WTC11 (cell line): ENCODE results near the gene BOD1L2. TPM values are rescaled to one million over a fixed set of nuclear protein-coding genes. Genes with fewer than 3 reads are reported as not detected.

Source experiments
- ATAC-seq: fragments of 200-7000 bp; cut with Tn5 transposase; 2 replicates; pipeline ENCODE4 v1.10.0; 2021; ENCODE audit warnings: mild to moderate bottlenecking, moderate library complexity
- CTCF ChIA-PET: fragments of 300-600 bp; sonication (Branson Sonifier 250); formaldehyde crosslinking; loops from one replicate; lab custom pipeline; 2021; ENCODE audit warnings: antibody characterized with exemption; lab: Charles Lee
- POLR2A ChIA-PET: fragments of 350-600 bp; sonication (Branson Sonifier 250); formaldehyde crosslinking; loops from one replicate; lab custom pipeline; 2021; ENCODE audit warnings: antibody characterized with exemption; lab: Charles Lee
- DNase-seq: peaks from one replicate; pipeline ENCODE4 v3.0.0; 2021; ENCODE audit warnings: low spot score
- H3K27ac Mint-ChIP-seq: 2 replicates; pipeline ENCODE4 v1.8.0; 2021; ENCODE audit warnings: mixed read lengths
- H3K27me3 Mint-ChIP-seq: 2 replicates; pipeline ENCODE4 v1.8.0; 2021; ENCODE audit warnings: low read depth, mild to moderate bottlenecking, moderate library complexity, mixed read lengths
- H3K36me3 Mint-ChIP-seq: 2 replicates; pipeline ENCODE4 v1.8.0; 2021; ENCODE audit warnings: mixed read lengths
- H3K4me1 Mint-ChIP-seq: 2 replicates; pipeline ENCODE4 v1.8.0; 2022; ENCODE audit warnings: mixed read lengths
- H3K4me3 Mint-ChIP-seq: 2 replicates; pipeline ENCODE4 v1.8.0; 2021; ENCODE audit warnings: mild to moderate bottlenecking, moderate library complexity, mixed read lengths
- H3K9me3 Mint-ChIP-seq: 2 replicates; pipeline ENCODE4 v1.8.0; 2021; ENCODE audit warnings: mixed read lengths
- ATF3 ChIP-seq: sonication (generic); formaldehyde crosslinking; conservative IDR thresholded peaks from 2 replicates; pipeline ENCODE4 v1.8.1; 2022; ENCODE audit warnings: mild to moderate bottlenecking, missing genetic modification reagents
- ATF6 ChIP-seq: sonication (generic); formaldehyde crosslinking; IDR thresholded peaks from 2 replicates; pipeline ENCODE4 v1.8.1; 2023; ENCODE audit warnings: mild to moderate bottlenecking, missing genetic modification reagents
- EMX1 ChIP-seq: fragments of 250-450 bp; sonication (Bioruptor Pico); IDR thresholded peaks from 2 replicates; pipeline ENCODE4 v1.8.0; 2021; ENCODE audit warnings: mild to moderate bottlenecking
- GTF2I ChIP-seq: fragments of 250-450 bp; sonication (Bioruptor Pico); conservative IDR thresholded peaks from 2 replicates; pipeline ENCODE4 v1.4.0; 2021; ENCODE audit warnings: mild to moderate bottlenecking
- HMGA2 ChIP-seq: fragments of 250-450 bp; sonication (Bioruptor Pico); IDR thresholded peaks from 2 replicates; pipeline ENCODE4 v1.4.0; 2021; ENCODE audit warnings: mild to moderate bottlenecking, moderate library complexity
- IRF2 ChIP-seq: sonication (generic); formaldehyde crosslinking; IDR thresholded peaks from 2 replicates; pipeline ENCODE4 v1.8.0; 2022; ENCODE audit warnings: low read depth, missing genetic modification reagents, borderline replicate concordance
- JUN ChIP-seq: sonication (generic); formaldehyde crosslinking; IDR thresholded peaks from 2 replicates; pipeline ENCODE4 v1.8.0; 2023; ENCODE audit warnings: mild to moderate bottlenecking, missing genetic modification reagents
- MYBL2 ChIP-seq: sonication (generic); formaldehyde crosslinking; IDR thresholded peaks from 2 replicates; pipeline ENCODE4 v1.8.1; 2023; ENCODE audit warnings: mild to moderate bottlenecking, moderate library complexity, missing genetic modification reagents
- NFE2L1 ChIP-seq: sonication (generic); formaldehyde crosslinking; IDR thresholded peaks from 2 replicates; pipeline ENCODE4 v1.8.1; 2023; ENCODE audit warnings: missing genetic modification reagents
- NR1H2 ChIP-seq: sonication (generic); formaldehyde crosslinking; IDR thresholded peaks from 2 replicates; pipeline ENCODE4 v1.9.0; 2021; ENCODE audit warnings: mild to moderate bottlenecking, moderate library complexity, missing genetic modification reagents
- OVOL2 ChIP-seq: fragments of 250-450 bp; sonication (Bioruptor Pico); IDR thresholded peaks from 2 replicates; pipeline ENCODE4 v1.9.0; 2021; ENCODE audit warnings: mild to moderate bottlenecking, borderline replicate concordance
- PRDM15 ChIP-seq: sonication (generic); formaldehyde crosslinking; IDR thresholded peaks from 2 replicates; pipeline ENCODE4 v1.8.0; 2022; ENCODE audit warnings: missing genetic modification reagents
- PRRX2 ChIP-seq: fragments of 250-450 bp; sonication (Bioruptor Pico); IDR thresholded peaks from 2 replicates; pipeline ENCODE4 v1.8.0; 2021; ENCODE audit warnings: mild to moderate bottlenecking
- TCF7 ChIP-seq: sonication (generic); formaldehyde crosslinking; IDR thresholded peaks from 2 replicates; pipeline ENCODE4 v1.8.0; 2022; ENCODE audit warnings: mild to moderate bottlenecking, low read depth, missing genetic modification reagents, moderate library complexity
- ZMAT4 ChIP-seq: fragments of 250-450 bp; sonication (Bioruptor Pico); IDR thresholded peaks from 2 replicates; pipeline ENCODE4 v1.9.0; 2021; ENCODE audit warnings: mild to moderate bottlenecking
- ZNF138 ChIP-seq: sonication (generic); formaldehyde crosslinking; conservative IDR thresholded peaks from 2 replicates; pipeline ENCODE4 v1.8.1; 2022; ENCODE audit warnings: mild to moderate bottlenecking, moderate library complexity, missing genetic modification reagents
- ZNF232 ChIP-seq: sonication (generic); formaldehyde crosslinking; IDR thresholded peaks from 2 replicates; pipeline ENCODE4 v1.8.0; 2022; ENCODE audit warnings: mild to moderate bottlenecking, missing genetic modification reagents
- ZNF416 ChIP-seq: fragments of 250-450 bp; sonication (Bioruptor Pico); IDR thresholded peaks from 2 replicates; pipeline ENCODE4 v1.9.0; 2021; ENCODE audit warnings: mild to moderate bottlenecking, inconsistent platforms
- total RNA-seq: library from RNA; stranded (reverse); gene quantifications from 3 replicates; pipeline ENCODE4 v1.2.3, GENCODE V29; 2021

Gene BOD1L2
- total RNA-seq, 1 experiment from 2014 or later, result not detected

- TF ChIP-seq PRDM15 (CRISPR knock-in tag), result no peak
These were observed 18.5 kb upstream of the BOD1L2 start (continued) for GRCh38 chr18:57128220-57128932.

GRCh38 chr18:57131101-57131500, 15.8 kb upstream of the BOD1L2 start:
- peaks cover 9% of the 10 kb centered on the region for H3K4me1 Mint-ChIP-seq
- H3K27ac Mint-ChIP-seq, result no peak overlapping the region
- POLR2A ChIA-PET, result no interaction called here
- H3K27me3 Mint-ChIP-seq, result no peaks in the 10 kb centered on the region
- CTCF ChIA-PET, result no interaction called here
- H3K36me3 Mint-ChIP-seq, result no peaks in the 10 kb centered on the region
- H3K9me3 Mint-ChIP-seq, result no peaks in the 10 kb centered on the region; the same call in 1 of the 2 replicates
- DNase-seq (no peak), ATAC-seq (no peak)
- no peak for TF ChIP-seq JUN (CRISPR knock-in tag)
- H3K4me3 Mint-ChIP-seq, result no peak overlapping the region

GRCh38 chr18:57131782-57132181, 15.1 kb upstream of the BOD1L2 start:
- peaks cover 9% of the 10 kb centered on the region for H3K4me1 Mint-ChIP-seq
- POLR2A ChIA-PET, result no interaction called here
- TF ChIP-seq ZNF416 (CRISPR knock-in tag), result no peak
- no peak for TF ChIP-seq NFE2L1 (CRISPR knock-in tag)
- TF ChIP-seq ATF6 (CRISPR knock-in tag), result no peak
- no peak for TF ChIP-seq GTF2I (CRISPR knock-in tag)
- TF ChIP-seq ZNF138, result no peak
- no peak for TF ChIP-seq MYBL2 (CRISPR knock-in tag)
- TF ChIP-seq ATF3 (CRISPR knock-in tag), result no peak
- no peak for TF ChIP-seq ZMAT4 (CRISPR knock-in tag)
- TF ChIP-seq EMX1 (CRISPR knock-in tag), result no peak
- TF ChIP-seq TCF7 (CRISPR knock-in tag), result no peak
- TF ChIP-seq ZNF232 (CRISPR knock-in tag), result no peak
- TF ChIP-seq NR1H2 (CRISPR knock-in tag), result no peak
- no peak for TF ChIP-seq OVOL2 (CRISPR knock-in tag)
- no peak for TF ChIP-seq IRF2 (CRISPR knock-in tag)
- no peak for TF ChIP-seq PRRX2
- no peak for TF ChIP-seq HMGA2 (CRISPR knock-in tag)
- TF ChIP-seq, all 79 proteins: peak for 0
- H3K4me3 Mint-ChIP-seq, result no peak overlapping the region
- no peaks in the 10 kb centered on the region for H3K27me3 Mint-ChIP-seq
- ATAC-seq (no peak), DNase-seq (no peak)
- CTCF ChIA-PET, result no interaction called here
- H3K9me3 Mint-ChIP-seq, result peaks cover 6% of the 10 kb centered on the region
- H3K27ac Mint-ChIP-seq, result no peak overlapping the region
- no peaks in the 10 kb centered on the region; the same call in 1 of the 2 replicates for H3K36me3 Mint-ChIP-seq
